ENCODE data around the gene RPP30. TPM values are rescaled to one million over a fixed set of nuclear protein-coding genes. Genes with fewer than 3 reads are reported as not detected.
"Not testable (repeated sequence)": the region's sequence is repeated elsewhere in the genome, so short reads cannot be mapped to it uniquely, and the experiment has no call there.

The RPP30 gene
- total RNA-seq, 1 experiment from 2014 or later: 47.6 TPM

GRCh38 chr10:90937645-90938258 lies 66.0 kb downstream of the RPP30 start:
- Histone ChIP-seq H3K27me3 (no peaks in the 10 kb centered on the region), H3K27ac (no peak overlapping the region), H3K4me3 (no peak overlapping the region), H3K4me1 (peaks cover 7% of the 10 kb centered on the region; the same call in 1 of the 2 replicates), H3K9me3 (replicated peaks) (no peaks in the 10 kb centered on the region), H3K36me3 (no peaks in the 10 kb centered on the region)
- no peak for DNase-seq

- Histone ChIP-seq H3K36me3 (no peaks in the 10 kb centered on the region), H3K4me3 (no peak overlapping the region), H3K9me3 (replicated peaks) (no peaks in the 10 kb centered on the region), H3K4me1 (peaks cover 7% of the 10 kb centered on the region; the same call in 1 of the 2 replicates), H3K27ac (no peak overlapping the region), H3K27me3 (no peaks in the 10 kb centered on the region)
- no peak for DNase-seq
Observed at GRCh38 chr10:90939116-90939515, 67.3 kb downstream of the RPP30 start.

DNA sequence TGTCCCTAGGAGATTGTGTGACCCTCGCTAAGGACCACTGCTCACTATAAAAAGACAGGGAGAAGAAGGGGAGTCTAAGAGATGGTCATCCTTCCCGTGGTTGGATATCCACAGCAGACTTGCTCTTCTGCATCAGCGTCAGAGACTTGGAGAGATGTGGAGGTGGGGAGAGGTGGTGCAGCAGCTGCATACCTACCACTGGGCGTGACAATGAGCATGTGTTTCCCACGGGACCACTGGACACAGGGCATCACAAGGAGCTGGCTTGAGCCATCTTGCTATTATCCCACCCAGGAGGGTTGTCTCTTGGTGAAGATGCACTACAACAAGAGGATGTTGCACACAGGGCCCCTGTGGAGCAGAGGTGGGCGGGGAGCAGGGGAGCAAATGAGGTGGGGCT lies 67.9 kb downstream of the RPP30 start:
- no peaks in the 10 kb centered on the region for H3K36me3 ChIP-seq
- DNase-seq: no peak
- no peaks in the 10 kb centered on the region for H3K9me3 ChIP-seq (replicated peaks)
- no peak overlapping the region for H3K4me3 ChIP-seq
- H3K27ac ChIP-seq: no peak overlapping the region
- no peaks in the 10 kb centered on the region for H3K27me3 ChIP-seq
- peaks cover 7% of the 10 kb centered on the region; the same call in 1 of the 2 replicates for H3K4me1 ChIP-seq

- not testable (repeated sequence) for H3K27me3 ChIP-seq; H3K27ac ChIP-seq; H3K4me1 ChIP-seq; H3K4me3 ChIP-seq; H3K36me3 ChIP-seq; H3K9me3 ChIP-seq (replicated peaks); DNase-seq
Observed at GRCh38 chr10:90942980-90943379, 71.2 kb downstream of the RPP30 start.

- no peak for DNase-seq
- no peak overlapping the region for H3K4me3 ChIP-seq
- H3K36me3 ChIP-seq: no peaks in the 10 kb centered on the region
- H3K27me3 ChIP-seq: no peaks in the 10 kb centered on the region
- no peaks in the 10 kb centered on the region for H3K4me1 ChIP-seq
- no peak overlapping the region for H3K27ac ChIP-seq
- H3K9me3 ChIP-seq (replicated peaks): no peaks in the 10 kb centered on the region
Observed at GRCh38 chr10:90944749-90945148, 73.0 kb downstream of the RPP30 start.

DNA sequence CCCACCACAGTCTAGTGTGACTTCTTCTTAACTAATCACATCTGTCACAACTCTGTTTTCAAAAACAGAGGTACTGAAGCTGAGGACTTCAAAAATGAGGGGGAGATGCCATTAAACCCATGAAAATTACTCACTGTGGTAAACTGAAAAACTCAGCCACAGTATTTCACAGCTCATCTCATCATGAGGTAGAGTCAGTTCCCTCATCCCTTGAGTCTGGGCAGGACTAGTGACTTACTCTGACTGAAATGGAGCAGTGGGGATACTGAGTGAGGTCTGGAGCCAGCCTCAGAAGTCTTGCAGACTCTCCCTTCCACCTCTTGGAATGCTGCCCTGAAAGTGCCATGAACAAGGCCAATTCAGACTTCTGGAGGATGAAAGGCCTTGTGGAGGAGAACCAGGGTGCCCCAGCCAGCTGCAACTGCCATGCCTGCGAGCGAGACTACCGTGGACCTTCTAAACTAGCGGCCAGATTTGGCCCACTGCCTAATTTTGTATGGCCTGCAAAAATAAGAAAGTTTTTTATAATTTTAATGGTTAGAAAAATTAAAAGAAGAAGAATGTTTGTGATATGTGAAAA lies 73.8 kb downstream of the RPP30 start:
- no peaks in the 10 kb centered on the region for H3K36me3 ChIP-seq
- no peaks in the 10 kb centered on the region for H3K4me1 ChIP-seq
- H3K9me3 ChIP-seq (replicated peaks): no peaks in the 10 kb centered on the region
- no peaks in the 10 kb centered on the region for H3K27me3 ChIP-seq
- H3K4me3 ChIP-seq: no peak overlapping the region
- no peak for DNase-seq
- H3K27ac ChIP-seq: no peak overlapping the region

DNA sequence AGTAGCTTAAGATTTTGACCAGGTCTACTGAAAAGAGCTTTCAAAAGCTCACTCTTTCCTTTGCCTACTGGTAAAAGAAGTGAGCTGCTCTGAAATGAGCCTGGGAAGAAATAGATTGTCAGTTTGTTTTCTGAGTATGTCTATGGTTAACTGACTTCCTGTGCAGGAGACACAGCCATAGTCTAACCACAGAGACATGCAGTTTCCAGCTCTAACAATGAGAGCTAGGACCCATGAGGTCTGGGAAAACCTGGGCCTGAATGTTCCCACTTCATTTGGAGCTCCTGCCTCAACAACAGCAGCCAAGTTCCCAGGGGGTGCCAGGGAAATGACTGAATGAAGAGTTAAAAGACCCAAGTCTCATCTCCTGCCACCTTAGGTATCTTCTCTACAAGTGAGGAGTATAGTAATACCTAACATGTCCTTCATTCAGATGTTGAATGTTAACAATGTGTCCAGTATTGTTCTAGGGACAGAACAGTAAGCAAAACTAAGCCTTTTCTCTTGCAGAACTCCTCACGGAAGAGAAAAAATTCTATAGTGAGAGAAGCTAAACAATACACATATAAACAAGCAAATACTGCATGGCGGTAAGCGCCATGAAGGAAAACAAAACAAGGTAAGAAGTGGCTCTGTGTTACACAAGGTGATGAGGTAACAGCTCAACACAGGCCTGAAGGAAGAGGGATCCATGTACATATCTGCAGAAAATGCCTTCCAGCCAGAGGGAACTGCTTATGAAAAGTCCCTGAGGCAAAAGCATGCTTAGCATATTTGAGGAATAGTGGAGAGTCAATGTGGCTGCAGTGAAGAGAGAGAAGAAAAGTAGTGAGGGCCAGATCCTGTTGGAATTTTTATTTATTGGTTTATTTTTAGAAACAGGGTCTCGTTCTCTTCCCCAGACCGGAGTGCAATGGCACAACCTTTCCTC lies 75.5 kb downstream of the RPP30 start:
- no peak for DNase-seq
- Histone ChIP-seq H3K4me3 (no peak overlapping the region), H3K27me3 (no peaks in the 10 kb centered on the region), H3K9me3 (replicated peaks) (no peaks in the 10 kb centered on the region), H3K27ac (no peak overlapping the region), H3K36me3 (no peaks in the 10 kb centered on the region), H3K4me1 (no peaks in the 10 kb centered on the region)

Other genes starting within 250 kb of the RPP30 start
- 0.25 and 0.26 TPM in 2 replicates for gene HTR7, start 13.9 kb upstream of the RPP30 start, total RNA-seq (2014; rRNA removed; shearing (Covaris generic))
- gene ANKRD1, start 49.1 kb downstream of the RPP30 start, total RNA-seq (2014; rRNA removed; shearing (Covaris generic)): 2.6 and 3.7 TPM in 2 replicates

Data from SJCRH30 (cell line).